NCI-H748 (cell line): ENCODE measurements around the gene KRT13.
A peak's percentile ranks its signal among the peaks of the same experiment; 100 is the strongest.

Experiments
- DNase-seq: peaks from one replicate; lab custom pipeline; 2025; ENCODE audit not compliant: unreplicated experiment; lab: John Stamatoyannopoulos, UW

Gene KRT13

DNA sequence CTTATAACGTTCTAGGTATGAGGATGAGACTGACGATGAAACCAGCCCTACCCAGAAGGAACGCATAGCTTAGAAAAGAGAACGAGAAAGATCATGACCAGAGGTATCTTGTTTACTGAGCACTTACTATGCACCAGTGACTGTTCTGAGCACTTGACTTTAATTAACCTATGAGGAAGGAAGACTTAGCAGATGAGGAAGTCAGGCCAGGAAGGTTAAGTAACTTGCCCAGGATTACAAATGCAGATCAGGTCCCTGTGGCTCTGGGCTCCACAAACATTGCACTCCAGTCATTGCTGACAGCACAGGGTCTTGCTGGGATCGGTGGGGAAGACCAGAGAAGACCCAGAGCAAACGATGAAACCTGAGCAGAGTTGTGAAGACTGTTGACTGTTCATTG is 7.1 kb downstream of the KRT13 start:
- no peak for DNase-seq

DNA sequence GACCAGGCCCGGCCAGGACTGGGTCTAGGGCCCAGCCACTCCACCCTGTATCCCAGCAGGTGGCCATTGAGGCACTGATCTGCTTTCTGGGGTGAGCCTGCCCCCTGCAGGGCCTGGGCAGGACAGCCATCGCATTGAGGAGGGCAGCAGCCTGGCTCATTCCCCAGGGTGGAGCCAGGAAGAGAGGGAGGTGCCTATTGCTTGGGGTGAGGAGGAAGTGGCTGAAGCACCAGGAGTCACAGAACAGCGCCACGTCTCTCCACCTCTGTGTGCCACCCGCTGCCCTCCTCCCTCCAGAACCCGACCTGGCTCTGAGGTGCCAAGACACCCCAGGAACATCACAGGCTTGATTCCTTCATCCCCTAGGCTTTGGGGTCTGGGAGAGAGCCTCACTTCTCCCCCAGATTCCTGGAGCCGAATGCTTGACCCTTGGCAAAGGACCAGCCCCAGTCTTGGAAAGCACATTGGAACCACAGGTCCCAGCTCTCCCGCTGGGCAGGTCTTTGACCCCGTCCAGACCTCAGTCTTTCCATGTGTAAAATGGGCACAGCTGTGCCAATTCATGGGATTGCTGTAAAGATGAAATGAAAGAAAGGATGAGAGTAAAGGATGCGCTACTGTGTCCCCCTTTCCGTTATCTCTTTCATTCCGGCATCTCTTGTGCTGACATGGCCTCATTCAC is 8.5 kb downstream of the KRT13 start:
- peak; percentile 56 for DNase-seq

GRCh38 chr17:41494524-41494923 is 10.9 kb downstream of the KRT13 start:
- no peak for DNase-seq

- peak; percentile 85 for DNase-seq
Observed at GRCh38 chr17:41492771-41493170, 12.6 kb downstream of the KRT13 start.

- no peak for DNase-seq
Observed at GRCh38 chr17:41492351-41492750, 13.1 kb downstream of the KRT13 start.

DNA sequence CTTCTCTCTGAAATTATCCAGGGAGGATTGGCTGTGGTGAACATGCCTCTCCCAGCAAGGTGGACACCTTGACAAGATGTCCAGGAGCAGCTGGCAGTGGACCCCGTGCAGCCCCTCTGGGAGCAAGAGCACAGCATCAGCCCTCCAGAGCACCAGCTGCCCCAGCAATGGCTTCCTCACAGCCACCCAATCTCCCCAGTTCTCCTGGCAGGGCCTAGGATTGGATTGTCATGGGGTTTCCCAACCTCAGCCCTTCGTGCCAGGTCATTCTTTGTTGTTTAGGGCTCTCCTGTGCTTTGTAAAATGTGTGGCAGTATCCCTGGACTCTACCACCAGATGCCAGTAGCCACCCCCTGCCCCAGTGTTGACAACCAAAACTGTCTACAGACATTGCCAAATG is 13.9 kb downstream of the KRT13 start:
- DNase-seq: no peak

- no peak for DNase-seq
Observed at GRCh38 chr17:41490000-41490990, 15.1 kb downstream of the KRT13 start.

DNA sequence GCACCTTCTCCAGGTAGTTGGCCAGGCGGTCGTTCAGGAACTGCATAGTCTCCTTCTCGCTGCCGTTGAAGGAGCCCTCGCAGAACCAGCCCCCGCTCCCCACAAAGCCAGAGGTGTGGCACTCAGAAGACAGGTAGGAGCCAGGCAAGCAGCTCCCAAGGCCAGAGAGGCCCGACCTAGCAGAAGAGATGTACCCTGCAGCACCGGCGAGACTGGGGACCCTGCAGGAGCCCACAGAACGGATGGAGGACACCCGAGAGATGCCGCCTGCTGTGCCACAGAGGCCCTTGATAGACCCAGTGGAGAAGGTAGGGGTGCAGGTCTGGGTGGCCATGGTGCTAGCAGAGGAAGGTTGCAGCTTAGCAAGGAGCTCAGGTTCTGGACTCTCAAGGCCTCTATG is 15.9 kb downstream of the KRT13 start, which contains the start of gene KRT36:
Gene KRT36 (minus strand): TSS at position 380 of the 400 bp plus-strand sequence. CDS start 46 bp downstream, at position 334.
- DNase-seq: no peak

DNA sequence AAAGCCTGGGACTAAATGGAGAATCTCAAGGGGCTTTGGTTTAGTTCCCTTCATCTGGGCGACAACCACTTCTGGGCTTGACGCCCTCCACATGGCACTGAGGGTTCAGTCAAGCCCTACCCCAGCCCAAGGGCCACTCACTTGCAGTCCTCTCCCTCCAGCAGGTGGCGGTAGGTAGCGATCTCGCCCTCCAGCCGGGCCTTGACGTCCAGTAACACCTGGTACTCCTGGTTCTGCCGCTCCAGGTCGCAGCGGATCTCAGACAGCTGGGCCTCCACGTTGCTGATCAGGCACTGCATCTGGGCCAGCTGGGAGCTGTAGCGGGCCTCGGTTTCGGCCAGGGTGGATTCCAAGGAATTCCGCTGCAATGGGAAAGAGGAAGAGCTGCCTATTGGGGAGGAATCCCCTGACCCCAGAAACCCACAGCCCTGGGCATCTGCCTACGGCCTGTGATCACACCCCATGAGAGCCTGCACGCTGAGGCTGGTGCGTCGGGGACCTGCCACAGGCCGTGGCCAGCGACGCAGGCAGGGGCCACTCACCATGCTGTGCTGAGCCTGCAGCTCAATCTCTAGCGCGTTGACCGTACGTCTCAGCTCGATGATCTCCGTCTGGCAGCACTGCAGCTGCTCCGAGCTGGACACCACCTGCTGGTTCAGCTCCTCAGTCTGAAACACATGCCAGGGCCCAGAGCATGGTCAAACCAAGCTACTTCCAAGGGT is 18.4 kb downstream of the KRT13 start:
- DNase-seq: no peak

GRCh38 chr17:41486316-41486715 is 19.1 kb downstream of the KRT13 start:
- no peak for DNase-seq

DNA sequence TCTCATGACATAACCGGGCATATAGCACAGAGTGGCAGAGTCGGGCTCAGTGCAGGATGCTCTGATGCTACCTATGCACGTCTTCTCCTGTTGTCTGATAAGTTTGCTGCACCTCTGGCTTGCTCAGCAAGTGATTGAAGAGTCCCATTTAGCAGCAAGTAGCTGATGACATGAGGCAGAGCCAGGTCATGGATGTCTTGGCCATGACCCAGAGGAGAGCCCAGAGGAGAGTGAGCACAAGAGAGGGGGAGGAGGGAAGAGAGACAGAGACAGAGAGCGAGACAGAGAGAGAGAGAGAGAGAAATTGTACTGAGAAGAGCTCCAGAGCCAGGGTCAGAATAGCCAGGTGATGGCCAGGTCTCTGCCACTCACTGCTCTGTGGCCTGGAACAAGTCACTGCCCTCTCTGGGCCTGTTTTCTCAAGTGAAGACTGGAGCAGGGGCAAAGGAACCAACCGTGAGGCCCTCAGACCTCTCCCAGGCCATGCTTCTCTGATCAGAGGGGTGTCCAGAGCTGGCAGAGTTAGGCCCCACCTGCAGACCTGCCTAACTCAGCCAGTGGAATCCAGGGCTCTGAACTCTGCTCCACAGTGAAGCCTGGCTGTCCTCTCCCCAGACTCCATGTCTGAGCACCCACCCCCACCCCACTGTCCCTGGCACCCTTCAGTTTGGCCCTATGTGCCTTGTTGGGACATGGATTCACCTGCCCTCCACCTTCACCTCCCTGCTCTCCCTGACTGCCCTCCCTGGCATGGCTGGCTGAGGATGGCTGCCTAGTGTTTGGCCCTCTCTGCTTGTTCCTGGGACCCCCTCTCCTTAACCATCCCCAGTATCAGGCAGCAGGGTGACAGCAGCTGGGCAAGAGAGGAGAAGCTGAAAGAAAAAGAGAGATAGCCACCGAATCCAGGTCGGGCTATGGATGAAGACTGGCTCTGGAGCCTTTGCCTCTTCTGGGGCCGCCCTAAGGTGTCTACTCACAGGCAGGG is 20.2 kb downstream of the KRT13 start:
- no peak for DNase-seq

- no peak for DNase-seq
Observed at GRCh38 chr17:41483991-41484826, 21.2 kb downstream of the KRT13 start.

GRCh38 chr17:41483531-41483930 is 21.9 kb downstream of the KRT13 start:
- DNase-seq: no peak

DNA sequence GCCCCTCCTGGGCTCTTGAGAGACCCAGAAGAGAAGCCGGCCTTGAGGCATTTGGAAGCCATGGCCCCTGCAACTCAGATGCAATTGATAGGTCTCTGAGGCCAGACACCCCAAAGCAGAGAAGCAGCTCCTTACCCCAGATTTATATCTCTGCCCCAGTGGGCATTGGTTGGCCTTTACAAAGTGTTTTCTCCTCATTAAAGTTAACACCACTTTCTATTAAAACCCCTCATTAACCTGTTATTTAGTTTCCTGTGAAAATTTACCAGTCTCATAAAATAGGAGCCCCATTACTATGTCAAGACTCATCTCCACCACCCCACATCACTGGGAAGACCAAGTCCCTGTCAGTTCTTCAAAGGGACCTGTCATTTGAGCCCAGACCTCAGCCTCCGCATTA is 24.4 kb downstream of the KRT13 start, which contains the start of gene KRT35:
Gene KRT35 (minus strand): TSS at position 116 of the 400 bp plus-strand sequence. CDS start 54 bp downstream, at position 62.
- DNase-seq: no peak

DNA sequence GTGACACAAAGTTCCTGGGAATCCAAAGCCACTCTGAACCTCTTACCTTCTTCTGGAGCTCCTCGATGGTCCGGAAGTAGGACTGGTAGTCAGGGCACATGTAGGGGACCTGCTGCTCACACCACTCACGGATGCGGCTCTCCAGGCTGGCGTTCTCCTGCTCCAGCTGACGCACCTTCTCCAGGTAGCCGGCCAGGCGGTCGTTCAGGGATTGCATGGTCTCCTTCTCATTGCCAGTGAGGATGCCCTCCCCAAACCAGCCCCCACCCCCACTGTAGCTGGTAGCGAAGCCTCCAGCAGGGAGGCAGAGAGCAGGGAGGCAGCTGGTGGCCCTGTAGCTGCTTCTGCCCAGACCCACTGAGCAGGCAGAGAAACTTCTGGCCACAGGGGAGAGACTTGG is 24.8 kb downstream of the KRT13 start:
- DNase-seq: no peak

DNA sequence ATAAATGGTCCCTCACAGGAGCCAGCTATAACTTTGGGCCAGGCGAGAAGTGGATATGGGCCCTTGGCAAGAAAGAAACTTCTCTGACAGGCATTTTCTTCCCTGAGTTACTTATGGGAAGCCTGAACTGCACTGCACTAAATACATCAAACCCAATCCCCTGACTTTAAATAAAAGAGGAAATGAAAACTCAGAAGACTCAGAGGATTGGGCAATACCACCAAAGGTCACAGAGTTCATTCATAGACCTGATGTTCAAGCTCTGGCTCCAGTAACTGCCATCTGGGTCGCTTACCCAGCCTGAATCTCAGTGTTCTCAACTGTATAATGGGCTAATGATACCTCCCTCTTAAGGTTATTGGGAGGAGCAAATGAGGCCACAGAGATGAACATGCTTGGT is 25.3 kb downstream of the KRT13 start:
- DNase-seq: no peak

DNA sequence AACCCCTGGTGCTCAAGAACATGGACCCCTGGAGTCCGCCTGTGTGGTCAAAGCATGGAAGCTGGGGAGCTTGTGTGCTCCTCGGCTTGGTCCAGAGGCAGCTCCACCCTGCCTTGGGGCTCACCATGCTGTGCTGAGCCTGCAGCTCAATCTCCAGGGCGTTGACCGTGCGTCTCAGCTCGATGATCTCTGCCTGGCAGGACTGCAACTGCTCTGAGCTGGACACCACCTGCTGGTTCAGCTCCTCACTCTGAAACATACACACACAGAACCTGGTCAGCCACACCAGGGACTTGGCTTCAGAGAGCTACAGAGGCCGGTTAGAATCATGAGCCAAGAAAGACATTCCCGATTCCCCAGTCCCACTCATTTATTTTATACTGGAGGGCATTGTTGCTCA is 27.2 kb downstream of the KRT13 start:
- no peak for DNase-seq

GRCh38 chr17:41476866-41477815 is 28.3 kb downstream of the KRT13 start:
- DNase-seq: no peak
